Loucy (cell line): Measurements from ENCODE around the gene ZNF341.
"Not testable (repeated sequence)": the region's sequence is repeated elsewhere in the genome, so short reads cannot be mapped to it uniquely, and the experiment has no call there.

Source experiments
- CTCF ChIP-seq: fragments of 200-600 bp; sonication (generic); conservative IDR thresholded peaks from 2 replicates; pipeline ENCODE4 v1.5.1; 2014; ENCODE audit warnings: mild to moderate bottlenecking, antibody characterized with exemption, low read length
- EZH2phosphoT487 ChIP-seq: fragments of 200-600 bp; IDR thresholded peaks from 2 replicates; pipeline ENCODE4 v1.6.1; 2018; ENCODE audit warnings: antibody characterized with exemption, mild to moderate bottlenecking, moderate library complexity, borderline replicate concordance

GRCh38 chr20:33698966-33699365 is 32.8 kb upstream of the ZNF341 start:
- not testable (repeated sequence) for TF ChIP-seq CTCF, EZH2phosphoT487
